Astrocyte of the spinal cord (primary cell): Measurements from ENCODE around the gene MAPK8IP1.
A peak's percentile ranks its signal among the peaks of the same experiment; 100 is the strongest.

Source experiments
- DNase-seq: peaks from one replicate; pipeline ENCODE4 v3.0.0; 2011; ENCODE audit warnings: low read depth, low spot score
- H3K4me3 ChIP-seq: 2 replicates; pipeline ENCODE4 v1.5.1; 2011; ENCODE audit warnings: low read depth, mild to moderate bottlenecking, low read length, moderate library complexity
- in situ Hi-C: cut with HindIII; loops from 2 replicates; pipeline ENCODE4 v1.10.0; 2017; ENCODE audit warnings: low sequenced_read_pairs
- TF ChIP-seq, protein P1 (sequence below): IDR thresholded peaks from 2 replicates; pipeline ENCODE4 v1.5.1; 2012; ENCODE audit warnings: low read depth, mild to moderate bottlenecking, low read length, inconsistent platforms

MAPK8IP1 gene

DNA sequence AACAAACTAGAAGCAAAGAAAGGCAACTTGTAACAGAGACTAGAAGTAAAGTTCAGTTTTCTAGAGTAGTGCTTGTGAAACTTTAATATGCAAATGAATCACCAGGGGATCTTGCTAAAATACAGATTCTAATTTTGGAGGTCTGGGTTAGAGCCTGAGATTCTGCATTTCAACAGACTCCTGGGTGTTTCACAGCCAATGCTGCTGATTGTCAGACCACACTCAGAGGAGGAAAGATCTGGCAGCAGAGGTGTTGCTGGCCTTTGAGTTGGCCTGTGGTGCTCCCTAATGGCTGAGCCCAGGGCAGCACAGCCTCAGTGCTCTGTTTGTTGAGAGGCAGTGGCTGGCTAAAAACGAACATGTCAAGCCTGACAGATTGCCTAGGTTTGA, 32.7 kb upstream of the MAPK8IP1 start:
- H3K4me3 ChIP-seq: no peak overlapping the region
- DNase-seq: no peak
- in situ Hi-C loops: no loop called here
- TF ChIP-seq, protein P1, sequence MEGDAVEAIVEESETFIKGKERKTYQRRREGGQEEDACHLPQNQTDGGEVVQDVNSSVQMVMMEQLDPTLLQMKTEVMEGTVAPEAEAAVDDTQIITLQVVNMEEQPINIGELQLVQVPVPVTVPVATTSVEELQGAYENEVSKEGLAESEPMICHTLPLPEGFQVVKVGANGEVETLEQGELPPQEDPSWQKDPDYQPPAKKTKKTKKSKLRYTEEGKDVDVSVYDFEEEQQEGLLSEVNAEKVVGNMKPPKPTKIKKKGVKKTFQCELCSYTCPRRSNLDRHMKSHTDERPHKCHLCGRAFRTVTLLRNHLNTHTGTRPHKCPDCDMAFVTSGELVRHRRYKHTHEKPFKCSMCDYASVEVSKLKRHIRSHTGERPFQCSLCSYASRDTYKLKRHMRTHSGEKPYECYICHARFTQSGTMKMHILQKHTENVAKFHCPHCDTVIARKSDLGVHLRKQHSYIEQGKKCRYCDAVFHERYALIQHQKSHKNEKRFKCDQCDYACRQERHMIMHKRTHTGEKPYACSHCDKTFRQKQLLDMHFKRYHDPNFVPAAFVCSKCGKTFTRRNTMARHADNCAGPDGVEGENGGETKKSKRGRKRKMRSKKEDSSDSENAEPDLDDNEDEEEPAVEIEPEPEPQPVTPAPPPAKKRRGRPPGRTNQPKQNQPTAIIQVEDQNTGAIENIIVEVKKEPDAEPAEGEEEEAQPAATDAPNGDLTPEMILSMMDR: no peak

- H3K4me3 ChIP-seq: no peak overlapping the region
- TF ChIP-seq, protein P1: no peak
- DNase-seq: no peak
- in situ Hi-C loops: no loop called here
These were observed 31.9 kb upstream of the MAPK8IP1 start for GRCh38 chr11:45853332-45854219.

- in situ Hi-C loops: no loop called here
- DNase-seq: no peak
- H3K4me3 ChIP-seq: no peak overlapping the region
- TF ChIP-seq, protein P1: no peak
These were observed 30.1 kb upstream of the MAPK8IP1 start for GRCh38 chr11:45855308-45855707.

DNA sequence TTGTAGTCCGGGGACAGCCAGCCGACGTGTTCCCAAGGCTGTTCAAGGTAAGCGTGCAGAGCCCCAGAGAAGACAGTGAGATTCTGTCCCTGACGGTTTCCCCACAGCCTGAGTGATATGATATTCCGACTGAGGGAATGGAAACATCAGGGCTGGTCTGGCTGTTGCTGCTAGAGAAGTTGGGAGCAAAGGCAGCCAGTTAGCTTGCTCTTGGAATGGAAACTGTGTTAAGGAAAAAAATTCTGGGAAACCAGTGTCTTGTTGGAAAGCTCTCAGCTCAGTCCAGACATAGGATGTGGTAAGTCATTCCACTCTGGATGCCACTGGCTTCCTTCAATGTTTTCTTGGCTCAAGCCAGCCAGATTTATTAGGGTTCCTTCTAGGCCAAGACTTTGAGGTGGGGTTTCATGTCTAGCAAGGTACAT, 29.4 kb upstream of the MAPK8IP1 start:
- peak; percentile 54 for DNase-seq
- TF ChIP-seq, protein P1: no peak
- in situ Hi-C loops: no loop called here
- no peak overlapping the region for H3K4me3 ChIP-seq

DNA sequence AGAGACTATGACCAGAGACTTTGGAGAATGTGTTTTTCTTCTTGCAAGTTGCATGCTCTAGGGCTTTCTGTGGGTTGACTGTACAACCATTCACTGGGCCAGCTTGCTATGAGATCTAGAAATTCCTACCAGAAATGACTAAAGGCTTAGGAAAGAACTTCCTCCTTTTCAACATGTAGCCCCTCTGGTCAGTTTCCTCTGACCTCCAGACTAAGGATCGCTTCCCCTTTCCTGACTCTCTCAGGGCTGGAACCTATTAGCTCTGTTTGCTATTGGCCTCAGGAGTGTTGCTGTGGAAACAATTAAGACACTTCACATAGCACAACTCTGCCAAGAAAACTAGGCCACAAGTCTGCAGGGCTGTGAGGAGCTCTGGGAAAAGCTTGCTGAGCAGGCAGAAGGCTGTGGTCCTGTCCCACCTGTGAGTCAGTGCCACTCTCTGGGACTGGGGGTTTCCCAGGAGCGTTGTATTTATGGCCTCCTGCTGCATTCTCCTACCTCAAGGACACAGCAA, 27.4 kb upstream of the MAPK8IP1 start:
- in situ Hi-C loops: no loop called here
- peak; percentile 92 for DNase-seq

GRCh38 chr11:45858751-45859398, 26.6 kb upstream of the MAPK8IP1 start:
- in situ Hi-C loops: no loop called here
- no peak overlapping the region for H3K4me3 ChIP-seq
- TF ChIP-seq, protein P1: no peak
- no peak for DNase-seq

More for the DNA sequence above, 27.4 kb upstream of the MAPK8IP1 start:
- no peak overlapping the region for H3K4me3 ChIP-seq
- TF ChIP-seq, protein P1: no peak
